Measurements from ENCODE around the gene DRD2.

Gene DRD2

DNA sequence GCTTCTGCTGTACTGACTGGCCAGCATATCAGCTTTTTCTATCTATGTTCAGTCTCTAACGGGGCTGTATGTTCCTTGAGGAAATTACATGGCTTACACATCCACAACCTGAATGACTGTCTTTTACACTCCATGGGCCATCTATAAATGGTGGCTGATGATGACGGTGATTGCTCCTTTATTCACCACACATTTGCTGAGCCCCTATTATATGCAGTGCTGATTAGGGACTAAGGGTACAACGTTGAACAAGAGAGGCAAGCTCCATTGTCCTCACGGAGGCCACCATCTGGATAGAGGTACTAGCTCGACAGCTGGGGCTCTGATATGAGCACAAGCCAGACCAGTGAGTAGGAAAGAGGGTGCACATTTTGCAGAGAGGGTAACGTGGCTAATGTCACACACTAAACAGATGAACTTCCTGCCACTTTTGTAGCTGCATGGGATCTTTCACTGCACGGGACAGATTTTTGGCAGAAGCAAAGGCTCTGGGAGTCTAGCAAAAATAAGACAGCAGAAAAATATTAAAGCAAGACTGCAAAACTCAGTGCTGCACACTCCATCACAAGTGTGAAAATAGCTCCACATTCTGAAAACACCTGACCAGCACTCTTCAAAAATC, 30.6 kb downstream of the DRD2 start:
- DNase-seq (ENCODE audit: low read depth), result no peak

DNA sequence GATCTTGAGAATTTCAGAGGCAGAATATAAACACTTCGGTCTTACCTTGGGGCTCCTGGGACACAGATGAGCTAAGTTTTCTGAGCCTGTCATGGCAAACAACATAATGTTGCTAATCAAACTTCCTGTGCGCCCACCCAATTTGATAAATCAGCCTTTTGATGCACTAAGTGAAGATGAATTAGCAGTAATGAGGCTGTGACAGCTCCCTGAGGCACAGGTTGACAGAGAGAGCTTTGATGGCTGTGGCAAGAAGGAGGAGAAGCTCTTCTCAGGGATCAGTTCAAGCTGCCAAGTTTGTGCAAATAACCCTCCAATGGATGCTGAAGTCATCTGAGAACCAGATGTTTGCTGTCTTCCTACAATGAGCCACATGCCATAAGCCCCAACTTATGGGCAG, 34.4 kb downstream of the DRD2 start:
- no peak for DNase-seq (ENCODE audit: low read depth)

DNA sequence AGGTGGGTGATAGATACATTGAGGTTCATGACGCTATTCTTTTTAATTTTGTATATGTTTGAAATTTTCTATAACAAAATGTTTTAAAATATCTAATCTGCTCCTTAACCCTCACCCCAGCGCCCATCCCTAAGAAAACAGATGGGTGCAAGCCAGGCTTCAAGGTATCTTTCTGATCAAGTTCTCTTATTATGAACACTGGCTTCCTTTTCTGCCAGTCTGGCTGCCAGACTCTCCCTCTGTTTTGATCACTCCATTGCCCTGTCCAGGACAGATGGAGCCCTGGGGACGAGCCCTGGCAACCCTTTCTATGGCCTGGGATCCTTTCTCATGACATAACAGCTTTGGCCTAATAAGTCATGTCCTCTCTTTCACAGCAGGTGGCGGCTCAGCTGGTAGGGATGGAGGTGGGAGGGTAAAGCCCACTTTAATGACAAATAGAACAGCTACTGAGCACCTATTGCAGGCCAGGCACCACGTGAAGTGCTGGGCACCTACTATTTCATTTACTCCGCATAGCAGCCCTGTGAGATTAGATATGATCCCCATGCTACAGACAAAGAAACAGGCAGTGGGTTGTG, 38.4 kb downstream of the DRD2 start:
- no peak for DNase-seq (ENCODE audit: low read depth)

DNA sequence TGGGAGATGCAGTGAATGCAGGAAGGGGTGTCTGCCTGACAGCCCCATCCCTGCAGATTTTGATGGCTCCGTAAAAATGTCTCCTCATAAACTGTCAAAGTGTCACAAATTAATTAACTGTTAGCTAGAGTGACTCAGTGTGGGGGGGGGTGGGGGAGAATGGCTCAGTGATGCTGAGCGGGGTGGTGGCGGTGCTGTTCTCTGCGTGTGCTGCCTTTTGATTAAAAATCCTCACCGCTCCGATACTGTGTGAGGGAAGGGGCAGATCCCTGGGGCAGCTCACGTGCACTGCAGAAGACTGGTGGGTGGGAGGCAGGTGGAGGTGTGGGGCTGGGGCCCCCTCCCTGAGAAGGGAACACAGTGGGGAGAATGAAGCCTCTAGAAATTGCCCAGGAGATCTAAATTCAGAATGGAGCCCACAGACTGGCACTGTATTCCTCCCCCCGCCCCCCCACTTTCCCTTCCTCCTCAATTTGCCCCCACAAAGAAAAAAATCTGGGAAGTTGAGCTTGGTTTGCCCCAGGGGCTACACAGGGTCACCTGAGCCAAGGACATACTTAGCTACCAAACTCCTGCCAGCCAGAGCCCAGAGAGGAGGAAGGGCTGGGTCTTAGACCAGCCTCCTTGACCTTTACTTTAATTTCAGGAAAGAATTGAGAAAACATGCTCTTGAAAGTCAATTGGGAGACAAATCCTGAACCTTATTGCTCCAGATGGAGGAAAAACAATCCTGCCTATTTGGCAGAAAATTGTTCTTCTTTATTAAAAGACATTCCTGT, 39.8 kb downstream of the DRD2 start:
- DNase-seq (ENCODE audit: low read depth), result no peak

DNA sequence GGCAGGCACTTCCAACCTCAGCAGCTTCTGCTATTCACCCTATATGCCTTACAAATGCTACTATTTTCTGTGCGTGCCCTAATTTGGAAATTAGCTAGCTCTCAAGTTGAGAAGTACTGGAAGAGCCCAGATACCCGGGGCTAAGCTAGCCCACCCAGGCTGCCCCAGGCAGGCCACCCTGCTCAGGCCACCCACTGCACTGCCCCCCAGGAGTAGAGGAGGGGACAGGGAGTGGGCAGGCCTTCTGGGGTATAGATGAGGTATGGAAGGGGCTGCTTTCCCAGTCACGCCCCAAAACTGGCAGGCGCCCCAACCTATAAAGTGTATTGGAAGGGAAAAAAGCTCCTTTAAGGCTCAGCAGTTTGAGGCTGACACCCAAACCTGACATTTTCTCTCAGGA, 43.5 kb downstream of the DRD2 start:
- DNase-seq (ENCODE audit: low read depth), result no peak

DNA sequence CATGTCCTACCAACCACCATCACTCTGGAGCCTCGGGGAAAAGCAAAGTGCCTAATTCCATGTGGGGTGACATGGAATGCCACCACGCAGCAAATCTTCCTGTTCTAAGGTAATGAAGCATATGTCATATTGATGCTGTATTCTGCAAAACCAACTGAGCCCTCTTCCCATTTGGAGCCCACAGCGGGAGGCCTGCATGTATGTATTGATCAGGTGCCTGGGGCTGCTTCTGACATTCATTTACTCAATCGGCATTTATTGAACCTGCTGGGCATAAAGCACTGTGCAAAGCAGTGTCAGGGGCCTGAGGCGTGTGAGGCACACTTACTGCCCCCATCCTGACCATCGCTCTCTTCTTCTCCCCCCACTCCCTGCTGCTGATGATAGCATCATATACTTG, 48.5 kb downstream of the DRD2 start:
- no peak for DNase-seq (ENCODE audit: low read depth)

DNA sequence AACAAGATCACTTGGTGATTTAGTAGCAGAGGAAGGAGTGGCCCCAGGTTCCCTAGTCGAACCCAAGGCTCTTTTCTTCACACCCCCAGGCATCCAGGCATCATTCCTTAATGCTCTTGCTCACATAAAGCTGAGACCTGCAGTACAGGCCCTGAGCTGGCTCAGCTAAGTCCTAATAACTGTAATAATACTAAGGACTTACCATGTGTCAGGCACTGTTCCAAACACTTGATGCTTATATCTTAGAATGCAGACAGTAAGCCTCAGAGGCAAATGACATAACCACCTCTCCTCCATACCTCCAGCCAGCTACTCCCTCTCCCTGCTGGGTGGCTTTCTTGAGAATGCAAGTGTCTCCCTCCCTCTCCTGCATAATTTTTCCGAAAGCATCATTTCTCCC, 54.4 kb downstream of the DRD2 start:
- no peak for DNase-seq (ENCODE audit: low read depth)

DNA sequence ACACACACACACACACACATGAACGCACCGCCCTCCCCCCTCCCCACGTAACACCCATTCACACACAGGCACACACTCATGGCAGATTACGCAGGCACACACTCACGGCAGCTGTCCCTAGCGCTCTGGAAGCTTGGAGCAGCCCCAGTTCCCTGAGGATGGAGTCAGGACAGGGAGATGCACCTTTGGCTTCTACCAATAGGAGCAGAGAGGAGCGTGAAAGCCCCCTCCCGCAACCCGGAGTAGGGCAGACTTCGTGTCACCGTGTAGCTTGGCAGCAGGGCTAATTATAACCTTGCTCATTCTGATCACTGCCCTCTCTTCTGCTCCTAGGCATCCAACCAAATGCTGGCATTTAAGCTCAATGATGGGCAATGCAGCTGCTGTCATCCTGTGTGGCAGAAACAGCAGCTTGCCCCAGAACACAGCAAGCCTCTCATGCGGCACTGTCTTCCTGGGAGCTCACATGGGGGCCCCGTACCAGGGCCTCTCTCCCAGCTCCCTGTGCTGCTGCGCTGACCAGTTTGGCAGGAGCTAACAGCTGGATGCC, 55.7 kb downstream of the DRD2 start:
- no peak for DNase-seq (ENCODE audit: low read depth)

DNA sequence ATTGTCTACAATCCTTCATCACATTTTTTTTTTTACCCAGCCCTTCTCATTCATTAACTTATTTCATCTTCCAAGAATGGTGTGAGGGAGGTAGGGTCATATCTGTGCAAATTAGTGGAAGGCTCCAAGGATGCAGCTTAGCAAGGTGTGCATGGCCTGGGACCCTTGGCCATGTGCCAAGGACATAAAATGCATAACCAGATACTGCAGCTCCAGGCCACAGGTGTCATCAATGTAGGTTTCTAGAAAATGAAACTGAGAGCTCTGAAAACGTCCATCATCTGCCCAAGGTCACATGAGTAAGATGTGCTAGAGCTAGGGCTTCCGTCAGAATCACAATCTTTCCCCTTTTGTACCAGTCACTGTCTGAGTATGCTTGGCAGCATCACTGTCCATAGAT, 57.8 kb downstream of the DRD2 start:
- DNase-seq (ENCODE audit: low read depth), result no peak

DNA sequence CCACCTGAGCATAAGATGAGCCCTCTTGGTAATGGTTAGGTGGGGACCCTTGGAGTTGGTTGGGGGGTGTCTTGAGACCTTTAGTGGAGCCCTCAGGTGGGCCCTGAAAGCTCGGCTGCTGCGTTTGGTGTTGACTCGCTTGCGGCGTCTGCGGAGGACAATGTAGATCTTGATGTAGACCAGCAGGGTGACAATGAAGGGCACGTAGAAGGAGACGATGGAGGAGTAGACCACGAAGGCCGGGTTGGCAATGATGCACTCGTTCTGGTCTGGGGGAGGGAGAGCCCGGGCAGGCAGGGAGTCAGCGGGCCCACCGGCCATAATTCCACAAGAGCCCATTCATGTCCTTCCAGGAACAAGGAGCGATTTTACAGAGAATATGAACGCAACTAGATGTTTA, 59.9 kb downstream of the DRD2 start:
- no peak for DNase-seq (ENCODE audit: low read depth)

DNA sequence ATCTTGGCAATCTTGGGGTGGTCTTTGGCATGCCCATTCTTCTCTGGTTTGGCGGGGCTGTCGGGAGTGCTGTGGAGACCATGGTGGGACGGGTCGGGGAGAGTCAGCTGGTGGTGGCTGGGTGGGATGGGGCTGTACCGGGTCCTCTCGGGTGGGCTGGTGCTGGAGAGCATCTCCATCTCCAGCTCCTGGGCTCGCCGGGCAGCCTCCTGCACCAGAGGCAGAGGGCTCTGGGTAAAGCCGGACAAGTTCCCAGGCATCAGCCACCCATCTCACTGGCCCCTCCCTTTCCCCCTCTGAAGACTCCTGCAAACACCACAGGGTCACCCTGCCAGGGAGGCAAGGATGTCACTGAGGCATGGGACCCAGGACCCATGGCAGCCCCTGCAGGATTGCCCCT, 62.5 kb downstream of the DRD2 start:
- DNase-seq (ENCODE audit: low read depth), result no peak

DNA sequence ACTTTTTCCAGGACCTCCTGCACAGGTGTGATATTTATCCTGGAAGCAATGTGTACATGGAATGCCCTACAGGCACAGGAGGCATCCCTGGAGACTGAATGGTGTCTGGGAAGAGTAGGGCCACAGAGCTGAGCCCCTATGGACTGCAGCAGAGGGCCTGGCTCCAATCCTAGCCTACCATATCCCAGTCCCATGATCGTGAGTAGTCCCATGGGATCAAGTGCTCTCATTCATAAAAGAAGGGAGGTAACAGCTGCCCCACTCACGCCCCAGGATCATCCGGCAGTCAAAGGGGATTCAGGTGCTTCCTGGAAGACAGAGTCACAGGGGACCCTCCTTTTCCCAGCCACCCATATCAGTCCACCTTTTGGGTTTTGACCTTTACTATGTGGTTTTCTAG, 63.7 kb downstream of the DRD2 start:
- DNase-seq (ENCODE audit: low read depth), result no peak

DNA sequence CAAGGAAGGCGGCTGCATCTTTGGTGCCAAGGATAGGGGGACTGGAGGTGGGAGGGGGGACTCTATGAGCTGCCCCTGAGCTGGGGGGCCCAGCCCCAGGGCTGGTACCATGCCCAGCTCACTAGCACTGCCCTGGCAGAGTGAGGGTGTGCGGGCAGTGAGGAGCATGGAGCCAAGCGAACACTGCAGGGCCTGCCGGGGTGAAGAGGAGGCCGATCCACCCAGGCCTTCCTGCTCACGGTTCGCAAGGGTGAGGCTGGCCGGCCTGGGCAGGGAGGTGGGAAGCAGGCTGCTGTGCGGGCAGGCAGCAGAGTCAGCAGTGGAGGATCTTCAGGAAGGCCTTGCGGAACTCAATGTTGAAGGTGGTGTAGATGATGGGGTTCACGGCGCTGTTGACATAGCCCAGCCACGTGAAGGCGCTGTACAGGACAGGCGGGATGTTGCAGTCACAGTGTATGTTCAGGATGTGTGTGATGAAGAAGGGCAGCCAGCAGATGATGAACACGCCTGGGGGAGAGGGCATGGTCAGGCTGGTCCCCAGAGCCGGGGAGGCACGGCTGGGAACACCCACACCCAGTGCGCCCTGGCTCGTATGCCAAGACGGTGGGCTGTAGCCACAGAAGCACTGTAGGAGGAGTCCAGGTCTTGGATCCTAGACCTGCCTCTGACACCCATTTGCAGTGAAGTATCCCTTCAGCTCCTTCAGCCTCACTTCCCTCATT, 64.6 kb downstream of the DRD2 start:
- no peak for DNase-seq (ENCODE audit: low read depth)

DNA sequence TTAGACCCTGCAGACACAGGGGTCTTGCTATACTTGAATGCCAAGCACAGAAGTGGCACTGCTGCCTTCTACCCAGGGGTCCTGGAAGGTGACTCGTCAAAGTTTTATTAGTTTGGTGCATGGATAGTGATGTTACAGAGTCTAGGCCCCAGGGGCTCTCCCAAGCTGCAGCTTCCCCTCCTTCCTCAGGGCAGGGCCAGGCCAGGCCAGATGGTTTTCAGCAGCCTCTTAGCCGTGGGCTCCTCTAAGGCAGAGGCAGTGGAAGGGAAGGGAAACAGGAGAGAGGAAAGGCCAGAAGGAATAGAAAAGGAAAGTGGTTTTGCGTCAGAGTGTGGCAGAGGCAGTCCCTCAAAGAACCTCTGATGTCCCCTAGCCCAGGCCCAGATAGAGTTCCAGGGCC, 65.7 kb downstream of the DRD2 start:
- no peak for DNase-seq (ENCODE audit: low read depth)

DNA sequence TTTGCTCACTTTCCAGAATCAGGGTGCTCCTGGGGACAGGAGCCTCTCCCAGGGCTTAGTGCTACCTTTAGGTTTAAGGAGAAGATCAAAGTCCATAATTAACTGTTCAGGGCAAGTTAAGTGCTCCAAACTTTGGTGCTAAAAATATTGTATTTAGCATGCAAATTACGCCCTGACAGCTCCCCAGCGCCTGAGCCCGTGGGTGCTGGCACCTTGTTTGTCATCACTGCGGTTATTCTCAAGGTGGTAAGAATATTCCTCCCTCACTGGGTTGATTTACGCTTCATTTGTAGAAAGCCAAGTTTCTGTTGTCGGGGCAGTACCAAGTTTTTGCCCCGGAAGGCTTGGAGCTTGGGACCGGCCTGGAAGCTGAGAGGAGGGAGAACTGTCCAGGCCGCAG, 66.3 kb downstream of the DRD2 start:
- no peak for DNase-seq (ENCODE audit: low read depth)

DNA sequence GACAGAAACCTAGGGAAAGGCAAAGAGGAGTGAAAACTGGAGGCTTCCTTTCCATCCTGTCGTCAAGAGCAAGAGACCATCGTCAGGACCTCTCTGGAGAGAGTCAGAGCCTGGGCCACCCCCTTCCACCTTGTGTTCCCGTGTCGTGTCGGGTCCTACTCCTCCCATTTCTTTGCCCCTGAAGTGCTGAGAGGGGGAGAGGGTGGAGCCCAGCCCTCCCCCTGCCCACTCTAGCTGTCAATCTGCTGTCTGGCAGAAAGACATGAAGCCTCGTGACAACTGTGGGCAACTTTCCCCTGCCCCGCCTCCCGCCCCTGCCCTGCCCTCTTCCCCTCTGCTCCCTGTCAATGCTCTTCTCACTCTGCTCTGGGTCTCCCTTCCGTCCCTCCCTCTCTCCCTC, 67.0 kb downstream of the DRD2 start:
- DNase-seq (ENCODE audit: low read depth), result no peak

DNA sequence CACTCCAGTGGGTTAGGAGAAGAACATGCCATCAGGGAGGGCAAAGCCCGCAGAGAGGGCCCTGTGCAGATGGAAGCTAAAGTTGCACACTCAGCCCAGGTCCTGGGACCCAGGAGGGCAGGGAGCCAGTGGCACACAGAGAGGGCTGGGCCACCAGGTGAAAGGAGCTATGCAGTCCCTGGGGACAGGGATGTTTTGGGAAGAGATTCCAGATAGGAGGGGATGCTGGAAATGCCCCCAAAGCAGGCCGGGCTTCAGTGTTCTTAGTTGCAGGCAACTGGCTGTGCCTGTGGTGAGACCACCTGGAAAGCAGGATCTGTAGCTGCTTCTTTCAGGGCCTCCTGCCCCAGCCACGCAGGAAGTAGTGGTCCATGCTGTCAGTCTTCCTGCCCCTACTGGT, 68.0 kb downstream of the DRD2 start:
- no peak for DNase-seq (ENCODE audit: low read depth)

DNA sequence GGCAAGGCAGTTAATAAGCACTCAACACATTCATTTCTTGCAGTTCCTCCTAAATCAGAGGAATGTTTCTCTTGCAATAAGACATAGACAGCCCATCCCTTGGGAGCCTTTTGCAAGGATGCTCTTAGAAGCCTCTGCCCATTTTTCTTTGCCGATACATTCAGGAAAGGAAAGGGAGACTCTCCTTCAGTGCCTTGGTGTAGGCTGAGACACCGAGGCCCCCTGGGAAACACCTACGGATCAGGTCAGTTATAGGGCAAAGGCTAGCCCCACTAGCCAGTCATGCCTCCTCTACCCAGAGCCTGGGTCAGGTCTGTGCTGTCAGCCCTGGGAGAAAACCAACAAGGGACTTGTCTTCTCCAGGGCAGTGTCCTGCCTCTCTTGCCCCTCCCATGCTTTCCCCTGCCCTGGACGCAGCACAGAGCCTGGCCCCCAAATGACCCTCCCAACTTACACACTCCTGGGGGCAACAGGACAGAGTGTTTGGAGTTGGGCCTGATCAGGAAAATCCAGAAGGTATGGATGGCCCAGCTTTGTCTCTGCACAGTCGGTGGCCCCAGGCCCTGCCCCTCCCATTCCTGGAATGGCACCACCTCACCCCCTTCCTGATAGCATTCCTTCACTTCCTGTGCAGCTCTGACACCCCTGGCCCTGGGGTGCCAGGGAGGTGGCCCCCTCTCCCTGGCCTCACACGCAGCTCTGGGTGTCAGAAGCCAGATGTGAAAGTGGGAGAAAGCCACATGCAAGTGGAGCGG, 69.3 kb downstream of the DRD2 start:
- DNase-seq (ENCODE audit: low read depth), result no peak

DNA sequence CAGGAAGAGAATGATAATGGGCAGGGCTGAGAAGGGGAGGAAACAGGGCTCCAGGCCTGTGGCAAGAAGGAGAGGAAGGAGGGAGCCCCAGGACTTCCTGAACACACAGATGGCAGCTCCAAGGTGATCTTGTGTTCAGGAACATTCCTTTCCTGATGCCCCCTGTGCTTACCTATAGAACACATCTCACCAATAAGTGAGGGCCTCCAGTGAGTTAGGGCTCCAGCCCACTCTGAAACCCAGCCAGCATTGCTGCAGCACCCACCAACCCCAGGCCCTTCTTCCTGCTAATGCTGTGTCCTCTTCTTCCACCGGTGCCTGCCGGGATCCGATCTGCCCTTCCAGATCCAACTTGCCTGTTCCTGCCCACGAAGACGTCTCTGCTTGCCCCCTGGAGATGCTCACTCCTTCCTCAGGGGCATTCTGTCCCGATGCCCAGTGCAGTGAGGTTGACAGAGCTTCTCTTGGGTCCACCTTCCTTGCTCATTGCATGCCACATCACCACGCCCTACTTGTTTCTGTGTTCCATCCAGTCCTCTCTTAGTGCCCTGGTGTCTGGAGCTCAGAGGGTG, 70.3 kb downstream of the DRD2 start:
- no peak for DNase-seq (ENCODE audit: low read depth)

DNA sequence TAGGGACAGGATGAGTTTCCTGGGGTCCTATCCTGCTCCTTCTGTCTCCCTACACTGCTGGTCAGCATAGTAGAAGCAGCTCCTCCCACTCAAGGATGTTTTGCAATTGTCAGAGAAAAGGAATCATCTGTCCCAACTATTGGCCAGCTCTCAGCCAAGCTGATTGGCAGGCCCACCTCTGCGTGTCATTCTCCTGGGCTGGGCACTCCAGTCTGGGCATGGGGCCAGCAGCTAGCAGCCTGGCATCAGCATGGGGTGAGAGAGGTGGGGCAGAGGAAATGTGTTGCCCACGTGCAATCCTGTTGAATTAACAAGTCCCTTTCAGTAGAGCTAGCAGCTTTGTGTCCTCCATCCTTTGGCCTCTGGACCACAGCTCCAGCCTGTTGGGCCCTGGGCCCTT, 73.5 kb downstream of the DRD2 start:
- DNase-seq (ENCODE audit: low read depth), result no peak

DNA sequence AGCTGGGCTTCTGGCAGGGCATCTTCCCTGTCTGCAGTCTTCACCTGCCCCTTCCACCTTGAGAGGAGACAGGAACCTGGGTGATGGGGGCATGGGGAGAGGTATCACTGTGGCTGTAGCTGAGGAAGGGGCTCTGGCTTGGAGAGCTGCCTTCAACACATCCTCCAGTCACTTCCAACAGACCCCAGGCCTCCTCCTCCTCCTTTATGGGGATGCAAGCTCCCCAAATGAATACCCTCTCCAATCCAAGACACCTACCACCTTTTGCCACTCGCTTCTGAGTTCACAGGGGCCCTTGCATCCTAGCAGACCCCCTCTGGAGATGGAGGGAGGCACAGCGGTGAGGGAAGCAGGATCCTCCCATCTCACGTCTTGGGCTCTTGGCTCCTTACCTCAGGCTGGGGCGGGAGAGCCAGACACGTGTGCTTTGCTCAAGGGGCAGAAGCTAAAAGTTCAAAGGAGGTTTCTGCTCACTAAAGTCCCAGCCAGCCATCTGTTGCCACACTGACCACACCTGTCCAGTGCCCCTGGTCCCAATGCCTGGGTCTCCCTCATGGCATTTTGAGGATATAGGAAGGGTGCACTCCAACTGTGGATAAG, 74.5 kb downstream of the DRD2 start:
- no peak for DNase-seq (ENCODE audit: low read depth)
